Measurements from ENCODE around the gene ERN1. TPM values are rescaled to one million over a fixed set of nuclear protein-coding genes. Genes with fewer than 3 reads are reported as not detected.
A peak's percentile ranks its signal among the peaks of the same experiment; 100 is the strongest.

The ERN1 gene
- total and polyA plus RNA-seq, 2 of the 13 experiments (the other 11 are each of a cell fraction or from before 2014, with no cell fraction given), result 6.0 to 12.7 TPM

DNA sequence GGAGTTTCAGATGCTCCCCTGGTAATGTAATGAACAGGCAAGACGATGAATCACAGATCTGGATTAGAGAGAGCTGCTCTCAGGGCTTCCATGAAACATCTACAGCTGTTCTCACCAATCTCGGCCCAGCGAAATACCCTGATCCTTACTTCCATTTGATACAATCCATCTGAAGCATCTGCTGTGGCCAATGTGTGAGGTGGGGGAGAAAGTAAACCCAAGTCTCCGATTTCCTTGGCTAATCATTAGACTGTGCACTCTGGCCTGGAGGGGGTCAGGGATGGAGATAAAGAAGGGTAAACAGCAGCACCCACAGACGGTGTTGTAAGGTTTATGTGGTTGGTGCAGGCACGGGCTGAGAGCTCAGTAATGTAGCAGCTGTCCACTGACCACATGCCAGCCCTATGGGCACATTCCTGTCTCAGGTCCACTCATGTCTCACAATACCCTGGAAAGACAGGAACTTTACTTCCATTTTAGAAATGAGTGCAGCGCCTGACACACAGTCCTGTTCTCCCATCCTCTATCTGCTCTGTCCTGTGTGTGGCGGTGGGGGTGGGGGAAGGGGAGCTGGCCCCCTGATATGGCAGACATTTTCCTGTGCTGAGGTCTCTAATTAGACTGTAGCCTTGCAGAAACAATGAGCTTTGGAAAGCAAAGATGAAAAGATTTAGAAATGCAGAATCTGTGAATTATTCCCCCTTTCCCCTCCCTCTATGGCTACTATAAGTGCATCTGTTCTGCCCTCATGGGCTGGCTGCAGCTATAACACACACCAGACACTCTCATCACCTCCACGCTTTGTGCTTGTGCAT, 48.3 kb upstream of the ERN1 start (continued):
- TF ChIP-seq, protein P1, sequence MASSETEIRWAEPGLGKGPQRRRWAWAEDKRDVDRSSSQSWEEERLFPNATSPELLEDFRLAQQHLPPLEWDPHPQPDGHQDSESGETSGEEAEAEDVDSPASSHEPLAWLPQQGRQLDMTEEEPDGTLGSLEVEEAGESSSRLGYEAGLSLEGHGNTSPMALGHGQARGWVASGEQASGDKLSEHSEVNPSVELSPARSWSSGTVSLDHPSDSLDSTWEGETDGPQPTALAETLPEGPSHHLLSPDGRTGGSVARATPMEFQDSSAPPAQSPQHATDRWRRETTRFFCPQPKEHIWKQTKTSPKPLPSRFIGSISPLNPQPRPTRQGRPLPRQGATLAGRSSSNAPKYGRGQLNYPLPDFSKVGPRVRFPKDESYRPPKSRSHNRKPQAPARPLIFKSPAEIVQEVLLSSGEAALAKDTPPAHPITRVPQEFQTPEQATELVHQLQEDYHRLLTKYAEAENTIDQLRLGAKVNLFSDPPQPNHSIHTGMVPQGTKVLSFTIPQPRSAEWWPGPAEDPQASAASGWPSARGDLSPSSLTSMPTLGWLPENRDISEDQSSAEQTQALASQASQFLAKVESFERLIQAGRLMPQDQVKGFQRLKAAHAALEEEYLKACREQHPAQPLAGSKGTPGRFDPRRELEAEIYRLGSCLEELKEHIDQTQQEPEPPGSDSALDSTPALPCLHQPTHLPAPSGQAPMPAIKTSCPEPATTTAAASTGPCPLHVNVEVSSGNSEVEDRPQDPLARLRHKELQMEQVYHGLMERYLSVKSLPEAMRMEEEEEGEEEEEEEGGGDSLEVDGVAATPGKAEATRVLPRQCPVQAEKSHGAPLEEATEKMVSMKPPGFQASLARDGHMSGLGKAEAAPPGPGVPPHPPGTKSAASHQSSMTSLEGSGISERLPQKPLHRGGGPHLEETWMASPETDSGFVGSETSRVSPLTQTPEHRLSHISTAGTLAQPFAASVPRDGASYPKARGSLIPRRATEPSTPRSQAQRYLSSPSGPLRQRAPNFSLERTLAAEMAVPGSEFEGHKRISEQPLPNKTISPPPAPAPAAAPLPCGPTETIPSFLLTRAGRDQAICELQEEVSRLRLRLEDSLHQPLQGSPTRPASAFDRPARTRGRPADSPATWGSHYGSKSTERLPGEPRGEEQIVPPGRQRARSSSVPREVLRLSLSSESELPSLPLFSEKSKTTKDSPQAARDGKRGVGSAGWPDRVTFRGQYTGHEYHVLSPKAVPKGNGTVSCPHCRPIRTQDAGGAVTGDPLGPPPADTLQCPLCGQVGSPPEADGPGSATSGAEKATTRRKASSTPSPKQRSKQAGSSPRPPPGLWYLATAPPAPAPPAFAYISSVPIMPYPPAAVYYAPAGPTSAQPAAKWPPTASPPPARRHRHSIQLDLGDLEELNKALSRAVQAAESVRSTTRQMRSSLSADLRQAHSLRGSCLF (CRISPR knock-in tag; IDR thresholded peaks at IDR 0.05; ENCODE audit: borderline replicate concordance), result no peak
- no peak for TF ChIP-seq RORA (CRISPR knock-in tag; IDR thresholded peaks at IDR 0.05)
- TF ChIP-seq ZNF296 (CRISPR knock-in tag; conservative IDR thresholded peaks at IDR 0.05), result no peak
- TF ChIP-seq, protein P2, sequence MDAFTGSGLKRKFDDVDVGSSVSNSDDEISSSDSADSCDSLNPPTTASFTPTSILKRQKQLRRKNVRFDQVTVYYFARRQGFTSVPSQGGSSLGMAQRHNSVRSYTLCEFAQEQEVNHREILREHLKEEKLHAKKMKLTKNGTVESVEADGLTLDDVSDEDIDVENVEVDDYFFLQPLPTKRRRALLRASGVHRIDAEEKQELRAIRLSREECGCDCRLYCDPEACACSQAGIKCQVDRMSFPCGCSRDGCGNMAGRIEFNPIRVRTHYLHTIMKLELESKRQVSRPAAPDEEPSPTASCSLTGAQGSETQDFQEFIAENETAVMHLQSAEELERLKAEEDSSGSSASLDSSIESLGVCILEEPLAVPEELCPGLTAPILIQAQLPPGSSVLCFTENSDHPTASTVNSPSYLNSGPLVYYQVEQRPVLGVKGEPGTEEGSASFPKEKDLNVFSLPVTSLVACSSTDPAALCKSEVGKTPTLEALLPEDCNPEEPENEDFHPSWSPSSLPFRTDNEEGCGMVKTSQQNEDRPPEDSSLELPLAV (CRISPR knock-in tag; conservative IDR thresholded peaks at IDR 0.05; ENCODE audit: low read depth), result no peak
- peak; percentile 49; the same call in 1 of the 2 replicates for TF ChIP-seq ETV5 (CRISPR knock-in tag; IDR thresholded peaks at IDR 0.05; ENCODE audit: borderline replicate concordance)
- TF ChIP-seq ZMYM2 (CRISPR knock-in tag; IDR thresholded peaks at IDR 0.05), result peak; percentile 57; the same call in 1 of the 2 replicates
- TF ChIP-seq HNRNPLL (IDR thresholded peaks at IDR 0.05; ENCODE audit: low read depth, low read length, poor library complexity, severe bottlenecking), result no peak
- no peak for TF ChIP-seq ZC3H4 (CRISPR knock-in tag; IDR thresholded peaks at IDR 0.05; ENCODE audit: borderline replicate concordance)
- TF ChIP-seq RXRB (CRISPR knock-in tag; IDR thresholded peaks at IDR 0.05; ENCODE audit: borderline replicate concordance), result peak; percentile 87
- no peak for TF ChIP-seq ZSCAN30 (CRISPR knock-in tag; IDR thresholded peaks at IDR 0.05)
- no peak for TF ChIP-seq RFX5 (IDR thresholded peaks at IDR 0.05; ENCODE audit: low read depth, low read length)
- TF ChIP-seq ZNF260 (CRISPR knock-in tag; IDR thresholded peaks at IDR 0.05; ENCODE audit: borderline replicate concordance, low read depth), result no peak
- no peak for TF ChIP-seq SRSF1 (optimal IDR thresholded peaks at IDR 0.05; ENCODE audit: low read depth, low read length)
- TF ChIP-seq, protein P3, sequence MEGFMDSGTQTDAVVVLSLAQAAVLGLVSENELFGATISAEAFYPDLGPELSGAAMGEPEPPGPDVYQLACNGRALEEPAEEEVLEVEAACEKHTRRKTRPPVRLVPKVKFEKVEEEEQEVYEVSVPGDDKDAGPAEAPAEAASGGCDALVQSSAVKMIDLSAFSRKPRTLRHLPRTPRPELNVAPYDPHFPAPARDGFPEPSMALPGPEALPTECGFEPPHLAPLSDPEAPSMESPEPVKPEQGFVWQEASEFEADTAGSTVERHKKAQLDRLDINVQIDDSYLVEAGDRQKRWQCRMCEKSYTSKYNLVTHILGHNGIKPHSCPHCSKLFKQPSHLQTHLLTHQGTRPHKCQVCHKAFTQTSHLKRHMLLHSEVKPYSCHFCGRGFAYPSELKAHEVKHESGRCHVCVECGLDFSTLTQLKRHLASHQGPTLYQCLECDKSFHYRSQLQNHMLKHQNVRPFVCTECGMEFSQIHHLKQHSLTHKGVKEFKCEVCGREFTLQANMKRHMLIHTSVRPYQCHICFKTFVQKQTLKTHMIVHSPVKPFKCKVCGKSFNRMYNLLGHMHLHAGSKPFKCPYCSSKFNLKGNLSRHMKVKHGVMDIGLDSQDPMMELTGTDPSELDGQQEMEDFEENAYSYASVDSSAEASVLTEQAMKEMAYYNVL (CRISPR knock-in tag; IDR thresholded peaks at IDR 0.05; ENCODE audit: borderline replicate concordance), result peak; percentile 62; the same call in 1 of the 2 replicates
- TF ChIP-seq HNF4A (CRISPR knock-in tag; IDR thresholded peaks at IDR 0.05), result peak; percentile 90
- TF ChIP-seq SNRNP70 (IDR thresholded peaks at IDR 0.05; ENCODE audit: low read depth, low read length), result no peak

Data from HepG2 (cell line).